ENCODE results near the gene IQGAP2.
"Not testable (repeated sequence)": the region's sequence is repeated elsewhere in the genome, so short reads cannot be mapped to it uniquely, and the experiment has no call there.

The IQGAP2 gene

GRCh38 chr5:76547891-76548524, 144.9 kb downstream of the IQGAP2 start:
- no peak for DNase-seq

GRCh38 chr5:76548525-76549229, 145.6 kb downstream of the IQGAP2 start:
- no peak for DNase-seq

GRCh38 chr5:76550881-76551280, 147.8 kb downstream of the IQGAP2 start:
- DNase-seq, result not testable (repeated sequence)

GRCh38 chr5:76552546-76552945, 149.5 kb downstream of the IQGAP2 start:
- no peak for DNase-seq

GRCh38 chr5:76553251-76553650, 150.2 kb downstream of the IQGAP2 start:
- DNase-seq, result no peak

GRCh38 chr5:76555114-76555513, 152.0 kb downstream of the IQGAP2 start:
- DNase-seq, result no peak

- no peak for DNase-seq
Observed at GRCh38 chr5:76555717-76556116, 152.6 kb downstream of the IQGAP2 start.

GRCh38 chr5:76556511-76557221, 153.6 kb downstream of the IQGAP2 start:
- no peak for DNase-seq

GRCh38 chr5:76560952-76561891, 158.1 kb downstream of the IQGAP2 start:
- DNase-seq, result no peak

GRCh38 chr5:76561959-76562358, 158.9 kb downstream of the IQGAP2 start:
- DNase-seq, result no peak

GRCh38 chr5:76565009-76565408, 161.9 kb downstream of the IQGAP2 start:
- no peak for DNase-seq

- no peak for DNase-seq
Observed at GRCh38 chr5:76570153-76570552, 167.1 kb downstream of the IQGAP2 start.

- DNase-seq, result no peak
Observed at GRCh38 chr5:76571559-76571958, 168.5 kb downstream of the IQGAP2 start.

- DNase-seq, result no peak
Observed at GRCh38 chr5:76576450-76576849, 173.4 kb downstream of the IQGAP2 start.

- no peak for DNase-seq
Observed at GRCh38 chr5:76576996-76577395, 173.9 kb downstream of the IQGAP2 start.

- DNase-seq, result no peak
Observed at GRCh38 chr5:76579166-76579937, 176.3 kb downstream of the IQGAP2 start.

GRCh38 chr5:76580981-76581380, 177.9 kb downstream of the IQGAP2 start:
- DNase-seq, result no peak

- DNase-seq, result no peak
Observed at GRCh38 chr5:76582230-76583162, 179.4 kb downstream of the IQGAP2 start.

- DNase-seq, result no peak
Observed at GRCh38 chr5:76583163-76584047, 180.3 kb downstream of the IQGAP2 start.

GRCh38 chr5:76585783-76586217, 182.7 kb downstream of the IQGAP2 start:
- DNase-seq, result no peak
